A549 (cell line): ENCODE results near the gene RAB29. TPM values are rescaled to one million over a fixed set of nuclear protein-coding genes. Genes with fewer than 3 reads are reported as not detected.
A peak's percentile ranks its signal among the peaks of the same experiment; 100 is the strongest.

Experiments
- ATAC-seq, 2 experiments: fragments of 200-7000 bp in 1 of 2; fragments of >200 bp in 1 of 2; cut with Nextera tagmentation in 1 of 2; cut with Tn5 transposase in 1 of 2; 3 replicates each; pipeline versions ENCODE4 v1.8.0 to v1.9.1; 2018 to 2020; ENCODE audit warnings: mild to moderate bottlenecking in 1 of 2, moderate library complexity in 1 of 2
- CTCF ChIA-PET: fragments of 300-600 bp; sonication (Branson Sonifier 250); formaldehyde crosslinking; extraction: SDS; loops from one replicate; lab custom pipeline; 2021; ENCODE audit warnings: antibody characterized with exemption, inconsistent platforms; lab: Yijun Ruan, JAX
- POLR2A ChIA-PET: fragments of 350-600 bp; formaldehyde crosslinking; extraction: SDS; loops from one replicate; lab custom pipeline; 2021; ENCODE audit warnings: antibody characterized with exemption, inconsistent platforms; lab: Yijun Ruan, JAX
- DNase-seq, 2 experiments: peaks; one replicate each; pipeline versions ENCODE4 v3.0.0 to v3.0.0-alpha.2; 2011 to 2016; ENCODE audit warnings: low read depth in 1 of 2, low spot score in 1 of 2
- FAIRE-seq: peaks from 2 replicates; lab custom pipeline; 2011; peaks lifted over from hg19 to GRCh38; lab: Jason Lieb, UNC
- H3K27ac ChIP-seq, 2 experiments: fragments of >200 bp; sonication (Bioruptor Twin); formaldehyde crosslinking; 3 replicates each; pipeline ENCODE4 v1.5.1; 2016 to 2017
- H3K4me1 ChIP-seq: fragments of >200 bp; sonication (Bioruptor Twin); formaldehyde crosslinking; 3 replicates; pipeline ENCODE4 v1.6.1; 2016
- H3K4me2 ChIP-seq: fragments of >200 bp; sonication (Bioruptor Twin); formaldehyde crosslinking; 3 replicates; pipeline ENCODE4 v1.6.1; 2016
- H3K4me3 ChIP-seq: fragments of >200 bp; sonication (Bioruptor Twin); formaldehyde crosslinking; 3 replicates; pipeline ENCODE4 v1.5.1; 2016
- H3K9me3 ChIP-seq: fragments of >200 bp; sonication (Bioruptor Twin); formaldehyde crosslinking; 3 replicates; pipeline ENCODE4 v1.6.1; 2016
- CBX8 ChIP-seq: fragments of 200-600 bp; sonication (generic); IDR thresholded peaks from 2 replicates; pipeline ENCODE4 v1.6.1; 2016
- CHD4 ChIP-seq: fragments of 200-600 bp; sonication (generic); IDR thresholded peaks from 2 replicates; pipeline ENCODE4 v1.6.1; 2016; ENCODE audit warnings: antibody characterized with exemption, mild to moderate bottlenecking, borderline replicate concordance
- EHMT2 ChIP-seq: fragments of 200-600 bp; sonication (generic); IDR thresholded peaks from 2 replicates; pipeline ENCODE4 v1.6.1; 2016; ENCODE audit warnings: antibody characterized with exemption, low read depth, mild to moderate bottlenecking, moderate library complexity
- ESRRA ChIP-seq: fragments of 150-350 bp; IDR thresholded peaks from 2 replicates; pipeline ENCODE4 v1.6.1; 2014; ENCODE audit warnings: mild to moderate bottlenecking, low read length, borderline replicate concordance
- FOXS1 ChIP-seq: fragments of 250-450 bp; sonication (Bioruptor Pico); IDR thresholded peaks from 2 replicates; pipeline ENCODE4 v1.5.0; 2020; ENCODE audit warnings: mild to moderate bottlenecking, moderate library complexity
- HOXB5 ChIP-seq: fragments of 250-450 bp; sonication (Bioruptor Pico); IDR thresholded peaks from 2 replicates; pipeline ENCODE4 v1.5.0; 2020; ENCODE audit warnings: mild to moderate bottlenecking, moderate library complexity
- JUN ChIP-seq, 2 experiments: fragments of >200 bp; sonication (Bioruptor Twin); formaldehyde crosslinking; IDR thresholded peaks; 2 replicates in 1 of 2; 3 replicates in 1 of 2; pipeline ENCODE4 v1.6.1; 2016 to 2017
- JUNB ChIP-seq: fragments of >200 bp; sonication (Bioruptor Twin); formaldehyde crosslinking; IDR thresholded peaks from 2 replicates; pipeline ENCODE4 v1.6.1; 2016
- KDM1A ChIP-seq: fragments of 200-600 bp; sonication (generic); IDR thresholded peaks from 2 replicates; pipeline ENCODE4 v1.6.1; 2016; ENCODE audit warnings: low read depth, mild to moderate bottlenecking
- MAFK ChIP-seq: fragments of 450-650 bp; IDR thresholded peaks from 2 replicates; pipeline ENCODE4 v1.6.1; 2014; ENCODE audit not compliant: partially characterized antibody
- MAZ ChIP-seq: fragments of 150-350 bp; IDR thresholded peaks from 2 replicates; pipeline ENCODE4 v1.6.1; 2014; ENCODE audit warnings: antibody characterized with exemption, low read depth, low read length, borderline replicate concordance
- NFE2L2 ChIP-seq: fragments of 150-350 bp; conservative IDR thresholded peaks from 2 replicates; pipeline ENCODE4 v1.6.1; 2014; ENCODE audit warnings: low read length
- NPAS2 ChIP-seq: fragments of 250-450 bp; sonication (Bioruptor Pico); IDR thresholded peaks from 2 replicates; pipeline ENCODE4 v1.8.0; 2022; ENCODE audit warnings: mild to moderate bottlenecking, moderate library complexity, borderline replicate concordance
- NR3C1 ChIP-seq: fragments of >200 bp; sonication (Bioruptor Twin); formaldehyde crosslinking; IDR thresholded peaks from 3 replicates; pipeline ENCODE4 v1.6.1; 2017
- RAD21 ChIP-seq, 2 experiments: fragments of >200 bp in 1 of 2; sonication (Bioruptor Twin) in 1 of 2; formaldehyde crosslinking in 1 of 2; IDR thresholded peaks in 1 of 2; conservative IDR thresholded peaks in 1 of 2; 2 replicates in 1 of 2; 3 replicates in 1 of 2; pipeline ENCODE4 v1.6.1; 2012 to 2018; ENCODE audit warnings: inconsistent platforms in 1 of 2
- RNF2 ChIP-seq: fragments of 200-600 bp; sonication (generic); IDR thresholded peaks from 2 replicates; pipeline ENCODE4 v1.6.1; 2016; ENCODE audit warnings: low read depth, mild to moderate bottlenecking, antibody characterized with exemption, moderate library complexity, borderline replicate concordance
- TP53 ChIP-seq: fragments of 250-450 bp; sonication (Bioruptor Pico); IDR thresholded peaks from 2 replicates; pipeline ENCODE4 v1.5.0; 2021; ENCODE audit warnings: mild to moderate bottlenecking, moderate library complexity
- ZFP36 ChIP-seq: fragments of 450-650 bp; IDR thresholded peaks from 2 replicates; pipeline ENCODE4 v1.6.1; 2014; ENCODE audit warnings: borderline replicate concordance; ENCODE audit not compliant: partially characterized antibody
- WGBS: methylation state at CpG from one replicate; pipeline ENCODE4 v1.1.6; 2017; ENCODE audit errors: missing lambda C conversion rate; 5-methylcytosine and 5-hydroxymethylcytosine counted together
- polyA plus RNA-seq, 4 experiments: library from polyadenylated mRNA; depleted of rRNA in 3 of 4; stranded (reverse); fragments of >200 nt; fragmentation: RNase III in 1 of 4; extraction: RNeasy Plus Mini Kit Qiagen cat#74134 plus additional on column Dnase treatment in 1 of 4; gene quantifications; 2 replicates in 3 of 4; 3 replicates in 1 of 4; pipeline ENCODE4 v1.2.3, GENCODE V29; 2011 to 2017
- TF ChIP-seq, protein P1 (sequence below): fragments of >200 bp; sonication (Bioruptor Twin); formaldehyde crosslinking; IDR thresholded peaks from 3 replicates; pipeline ENCODE4 v1.5.1; 2016
- TF ChIP-seq, protein P2 (sequence below): IDR thresholded peaks from 2 replicates; pipeline ENCODE4 v1.6.1; 2012; ENCODE audit warnings: low read depth, borderline replicate concordance
- TF ChIP-seq, protein P3 (sequence below): fragments of 200-600 bp; sonication (generic); IDR thresholded peaks from 2 replicates; pipeline ENCODE4 v1.6.1; 2016; ENCODE audit warnings: antibody characterized with exemption, mild to moderate bottlenecking, moderate library complexity
- TF ChIP-seq, protein P4 (sequence below): fragments of 150-350 bp; IDR thresholded peaks from 2 replicates; pipeline ENCODE4 v1.6.1; 2014; ENCODE audit warnings: low read depth, mild to moderate bottlenecking, low read length
- TF ChIP-seq, protein P5 (sequence below): fragments of 250-450 bp; sonication (Bioruptor Pico); IDR thresholded peaks from 2 replicates; pipeline ENCODE4 v1.5.0; 2020; ENCODE audit warnings: low read depth, mild to moderate bottlenecking, moderate library complexity

RAB29 gene
- polyA plus RNA-seq, 2 of the 4 experiments (the other 2 are of a cell fraction) = 9.8 to 17.9 TPM

DNA sequence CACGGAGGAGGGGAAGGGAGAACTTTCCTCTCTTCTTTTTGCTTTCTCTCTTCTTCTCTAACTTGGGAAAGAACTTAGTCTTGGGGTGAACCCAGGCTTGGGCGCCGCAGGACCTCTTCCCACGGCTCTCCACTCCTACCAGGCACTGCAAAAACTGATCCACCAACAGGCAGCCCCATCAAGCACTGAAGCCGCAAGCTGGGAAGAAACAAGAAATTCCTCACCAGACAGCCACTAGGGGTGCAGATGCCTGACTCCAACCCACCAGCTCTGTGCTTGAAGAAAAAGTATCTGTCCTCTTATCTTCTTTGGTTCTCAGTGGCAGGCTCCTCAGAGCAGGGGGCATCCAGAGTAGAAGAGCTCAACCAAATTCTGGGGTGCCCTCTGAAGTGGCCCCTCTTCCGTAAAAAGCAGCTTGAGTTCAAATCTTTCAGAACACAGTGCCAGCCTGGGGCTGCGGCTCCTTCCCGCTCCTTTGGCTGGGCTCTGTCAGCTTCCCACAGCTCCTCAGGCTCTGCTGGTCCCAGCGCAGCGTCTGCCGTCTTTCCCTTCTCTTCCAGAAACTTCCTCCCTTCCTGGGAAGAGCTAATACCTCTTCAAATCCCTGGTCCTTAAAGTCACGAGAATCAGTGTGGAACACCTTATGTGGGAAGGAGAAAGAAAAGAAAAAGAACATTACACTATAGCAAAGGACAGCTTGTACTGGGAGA is 35.3 kb upstream of the RAB29 start:
- 96% methylated on average over 12 of the region's 12 CpGs for WGBS
- ATAC-seq = peak in 1 of 2 experiments; percentile 19; a peak in 1 of 6 replicates
- CTCF ChIA-PET = interaction anchor here (0.9 to 11.5 kb wide), 8 partner anchors 9 to 179 kb away, joined by 3 to 120 read pairs (median 6); no protein-coding TSS in a partner anchor
- DNase-seq = peak; percentile 17 to 49
- Histone ChIP-seq H3K9me3 (no peaks in the 10 kb centered on the region), H3K4me1 (peaks cover 19% of the 10 kb centered on the region), H3K4me2 (no peak overlapping the region), H3K27ac (no peak overlapping the region), H3K4me3 (no peak overlapping the region)
- no peak for FAIRE-seq
- POLR2A ChIA-PET = no interaction called here
- TF ChIP-seq, protein P1, sequence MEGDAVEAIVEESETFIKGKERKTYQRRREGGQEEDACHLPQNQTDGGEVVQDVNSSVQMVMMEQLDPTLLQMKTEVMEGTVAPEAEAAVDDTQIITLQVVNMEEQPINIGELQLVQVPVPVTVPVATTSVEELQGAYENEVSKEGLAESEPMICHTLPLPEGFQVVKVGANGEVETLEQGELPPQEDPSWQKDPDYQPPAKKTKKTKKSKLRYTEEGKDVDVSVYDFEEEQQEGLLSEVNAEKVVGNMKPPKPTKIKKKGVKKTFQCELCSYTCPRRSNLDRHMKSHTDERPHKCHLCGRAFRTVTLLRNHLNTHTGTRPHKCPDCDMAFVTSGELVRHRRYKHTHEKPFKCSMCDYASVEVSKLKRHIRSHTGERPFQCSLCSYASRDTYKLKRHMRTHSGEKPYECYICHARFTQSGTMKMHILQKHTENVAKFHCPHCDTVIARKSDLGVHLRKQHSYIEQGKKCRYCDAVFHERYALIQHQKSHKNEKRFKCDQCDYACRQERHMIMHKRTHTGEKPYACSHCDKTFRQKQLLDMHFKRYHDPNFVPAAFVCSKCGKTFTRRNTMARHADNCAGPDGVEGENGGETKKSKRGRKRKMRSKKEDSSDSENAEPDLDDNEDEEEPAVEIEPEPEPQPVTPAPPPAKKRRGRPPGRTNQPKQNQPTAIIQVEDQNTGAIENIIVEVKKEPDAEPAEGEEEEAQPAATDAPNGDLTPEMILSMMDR = 0 out of 3 replicates have a peak, but pooled peaks have one; percentile 7
- no peak for TF ChIP-seq MAZ
- TF ChIP-seq, all 56 proteins: peak for 1

DNA sequence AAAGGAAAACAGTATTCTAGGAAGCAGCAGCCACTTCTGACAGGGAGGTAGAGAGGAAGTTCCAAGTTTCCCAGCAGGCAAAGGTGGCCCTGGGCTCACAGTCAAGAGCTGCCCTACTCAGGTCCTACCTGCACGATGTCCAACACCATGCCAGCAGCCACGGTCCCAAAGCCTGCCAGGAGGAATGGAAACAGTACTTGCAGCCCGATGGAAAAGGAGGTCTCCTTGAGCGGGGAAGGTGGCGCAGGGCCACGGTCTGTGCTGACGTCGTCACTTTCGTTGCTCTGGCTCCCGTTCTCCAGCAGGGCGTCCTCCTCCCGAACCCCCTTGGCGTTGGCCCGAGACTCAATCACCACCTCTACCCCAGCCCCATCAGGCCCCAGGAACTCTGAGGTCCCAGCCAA is 34.7 kb upstream of the RAB29 start:
- Histone ChIP-seq H3K27ac (no peak overlapping the region), H3K4me3 (no peak overlapping the region), H3K4me1 (peaks cover 19% of the 10 kb centered on the region), H3K9me3 (no peaks in the 10 kb centered on the region), H3K4me2 (no peak overlapping the region)
- DNase-seq (no peak), FAIRE-seq (no peak), ATAC-seq (no peak)
- no peak for TF ChIP-seq NFE2L2
- TF ChIP-seq FOXS1 (CRISPR knock-in tag) = no peak
- peak; percentile 73 for TF ChIP-seq MAFK
- ChIA-PET CTCF (interaction anchor here (0.9 to 11.5 kb wide), 7 partner anchors 8 to 180 kb away, joined by 3 to 120 read pairs (median 4); no protein-coding TSS in a partner anchor), POLR2A (no interaction called here)
- 85% methylated on average over 14 of the region's 14 CpGs for WGBS

DNA sequence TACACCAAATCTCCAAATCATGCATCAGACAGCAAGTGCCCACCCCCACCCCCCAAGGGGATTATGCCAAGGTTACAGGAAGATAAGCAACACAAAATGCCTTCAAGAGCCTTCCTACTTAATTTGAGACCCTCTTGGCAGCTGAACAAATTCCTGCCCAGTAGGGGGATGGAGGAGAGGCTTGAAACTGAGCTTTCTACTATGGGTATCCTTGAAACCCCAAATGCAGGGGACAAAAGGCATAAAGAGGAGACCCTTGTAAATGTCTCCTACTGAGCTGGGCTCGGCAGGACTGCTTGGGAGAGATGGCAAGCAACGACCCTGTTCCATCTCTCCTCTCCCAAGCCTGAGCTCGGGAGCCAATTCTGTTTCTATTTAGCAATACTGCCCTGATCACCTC is 34.2 kb upstream of the RAB29 start:
- no peaks in the 10 kb centered on the region for H3K9me3 ChIP-seq
- WGBS = 89% methylated on average over 3 of the region's 3 CpGs
- ChIA-PET POLR2A (no interaction called here), CTCF (interaction anchor here (0.9 to 11.5 kb wide), 4 partner anchors 15 to 168 kb away, joined by 3 to 120 read pairs (median 13); no protein-coding TSS in a partner anchor)
- ATAC-seq = no peak
- H3K4me3 ChIP-seq = no peak overlapping the region
- no peak overlapping the region for H3K27ac ChIP-seq
- no peak for DNase-seq
- FAIRE-seq = no peak
- H3K4me1 ChIP-seq = peaks cover 18% of the 10 kb centered on the region
- H3K4me2 ChIP-seq = no peak overlapping the region
- TF ChIP-seq ZFP36 (no peak), ESRRA (no peak), RNF2 (no peak), NPAS2 (CRISPR knock-in tag) (no peak), CBX8 (no peak), JUNB (no peak), NR3C1 (no peak), RAD21 (conservative IDR thresholded peaks at IDR 0.05 in 1 of 2, IDR thresholded peaks at IDR 0.05 in 1 of 2) (no peak), EHMT2 (no peak), CHD4 (no peak), JUN (IDR thresholded peaks at IDR 0.05) (no peak), KDM1A (no peak), HOXB5 (CRISPR knock-in tag) (no peak), TP53 (CRISPR knock-in tag) (no peak)
- TF ChIP-seq, protein P2, sequence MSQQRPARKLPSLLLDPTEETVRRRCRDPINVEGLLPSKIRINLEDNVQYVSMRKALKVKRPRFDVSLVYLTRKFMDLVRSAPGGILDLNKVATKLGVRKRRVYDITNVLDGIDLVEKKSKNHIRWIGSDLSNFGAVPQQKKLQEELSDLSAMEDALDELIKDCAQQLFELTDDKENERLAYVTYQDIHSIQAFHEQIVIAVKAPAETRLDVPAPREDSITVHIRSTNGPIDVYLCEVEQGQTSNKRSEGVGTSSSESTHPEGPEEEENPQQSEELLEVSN = no peak
- TF ChIP-seq, protein P3, sequence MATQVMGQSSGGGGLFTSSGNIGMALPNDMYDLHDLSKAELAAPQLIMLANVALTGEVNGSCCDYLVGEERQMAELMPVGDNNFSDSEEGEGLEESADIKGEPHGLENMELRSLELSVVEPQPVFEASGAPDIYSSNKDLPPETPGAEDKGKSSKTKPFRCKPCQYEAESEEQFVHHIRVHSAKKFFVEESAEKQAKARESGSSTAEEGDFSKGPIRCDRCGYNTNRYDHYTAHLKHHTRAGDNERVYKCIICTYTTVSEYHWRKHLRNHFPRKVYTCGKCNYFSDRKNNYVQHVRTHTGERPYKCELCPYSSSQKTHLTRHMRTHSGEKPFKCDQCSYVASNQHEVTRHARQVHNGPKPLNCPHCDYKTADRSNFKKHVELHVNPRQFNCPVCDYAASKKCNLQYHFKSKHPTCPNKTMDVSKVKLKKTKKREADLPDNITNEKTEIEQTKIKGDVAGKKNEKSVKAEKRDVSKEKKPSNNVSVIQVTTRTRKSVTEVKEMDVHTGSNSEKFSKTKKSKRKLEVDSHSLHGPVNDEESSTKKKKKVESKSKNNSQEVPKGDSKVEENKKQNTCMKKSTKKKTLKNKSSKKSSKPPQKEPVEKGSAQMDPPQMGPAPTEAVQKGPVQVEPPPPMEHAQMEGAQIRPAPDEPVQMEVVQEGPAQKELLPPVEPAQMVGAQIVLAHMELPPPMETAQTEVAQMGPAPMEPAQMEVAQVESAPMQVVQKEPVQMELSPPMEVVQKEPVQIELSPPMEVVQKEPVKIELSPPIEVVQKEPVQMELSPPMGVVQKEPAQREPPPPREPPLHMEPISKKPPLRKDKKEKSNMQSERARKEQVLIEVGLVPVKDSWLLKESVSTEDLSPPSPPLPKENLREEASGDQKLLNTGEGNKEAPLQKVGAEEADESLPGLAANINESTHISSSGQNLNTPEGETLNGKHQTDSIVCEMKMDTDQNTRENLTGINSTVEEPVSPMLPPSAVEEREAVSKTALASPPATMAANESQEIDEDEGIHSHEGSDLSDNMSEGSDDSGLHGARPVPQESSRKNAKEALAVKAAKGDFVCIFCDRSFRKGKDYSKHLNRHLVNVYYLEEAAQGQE = no peak
- TF ChIP-seq, protein P4, sequence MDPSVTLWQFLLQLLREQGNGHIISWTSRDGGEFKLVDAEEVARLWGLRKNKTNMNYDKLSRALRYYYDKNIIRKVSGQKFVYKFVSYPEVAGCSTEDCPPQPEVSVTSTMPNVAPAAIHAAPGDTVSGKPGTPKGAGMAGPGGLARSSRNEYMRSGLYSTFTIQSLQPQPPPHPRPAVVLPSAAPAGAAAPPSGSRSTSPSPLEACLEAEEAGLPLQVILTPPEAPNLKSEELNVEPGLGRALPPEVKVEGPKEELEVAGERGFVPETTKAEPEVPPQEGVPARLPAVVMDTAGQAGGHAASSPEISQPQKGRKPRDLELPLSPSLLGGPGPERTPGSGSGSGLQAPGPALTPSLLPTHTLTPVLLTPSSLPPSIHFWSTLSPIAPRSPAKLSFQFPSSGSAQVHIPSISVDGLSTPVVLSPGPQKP = no peak
- TF ChIP-seq, protein P5, sequence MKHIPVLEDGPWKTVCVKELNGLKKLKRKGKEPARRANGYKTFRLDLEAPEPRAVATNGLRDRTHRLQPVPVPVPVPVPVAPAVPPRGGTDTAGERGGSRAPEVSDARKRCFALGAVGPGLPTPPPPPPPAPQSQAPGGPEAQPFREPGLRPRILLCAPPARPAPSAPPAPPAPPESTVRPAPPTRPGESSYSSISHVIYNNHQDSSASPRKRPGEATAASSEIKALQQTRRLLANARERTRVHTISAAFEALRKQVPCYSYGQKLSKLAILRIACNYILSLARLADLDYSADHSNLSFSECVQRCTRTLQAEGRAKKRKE (CRISPR knock-in tag) = no peak
